HG03558 (cell line): ENCODE results near the gene DOP1B.
A peak's percentile ranks its signal among the peaks of the same experiment; 100 is the strongest.
"Not testable (repeated sequence)": the region's sequence is repeated elsewhere in the genome, so short reads cannot be mapped to it uniquely, and the experiment has no call there.

Experiments
- ATAC-seq: cut with Tn5 transposase; IDR thresholded peaks from one replicate; pipeline ENCODE4 v1.9.1; 2021; ENCODE audit warnings: moderate number of reproducible peaks; ENCODE audit not compliant: unreplicated experiment; ENCODE audit errors: extremely low read depth

The DOP1B gene

DNA sequence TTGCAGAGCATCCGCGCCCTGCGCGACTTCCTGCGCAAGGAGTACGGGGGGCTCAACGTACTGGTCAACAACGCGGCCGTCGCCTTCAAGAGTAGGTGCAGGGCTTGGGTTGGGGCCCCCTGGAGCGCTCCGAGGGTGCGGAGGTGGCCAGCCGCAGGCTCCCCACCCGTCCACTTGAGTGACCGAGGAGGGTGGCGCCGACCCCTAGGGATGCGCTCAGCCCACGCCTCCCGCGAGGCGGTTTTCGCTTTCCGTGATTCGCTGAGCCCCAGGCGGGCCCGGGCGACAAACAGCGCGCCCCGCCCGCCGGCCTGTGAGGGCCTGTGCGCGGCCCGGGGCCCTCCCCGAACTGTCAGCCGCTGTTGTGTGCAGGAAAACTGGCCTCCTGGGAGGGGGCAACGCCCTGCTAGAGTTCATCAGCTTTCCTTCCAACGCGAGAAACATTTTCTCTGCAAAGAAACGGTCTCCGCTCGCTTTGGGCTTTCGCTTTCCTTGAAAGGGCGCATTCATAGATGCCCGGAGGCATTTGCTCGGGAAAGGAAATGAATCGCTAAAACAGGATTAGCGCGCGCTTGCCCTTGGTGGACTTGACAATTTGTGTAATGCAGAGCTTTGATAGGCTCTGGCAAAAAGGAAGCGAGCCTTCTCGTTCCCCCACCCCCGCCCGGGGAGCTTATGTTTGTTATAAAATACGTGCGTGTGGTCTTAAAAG is 21.1 kb upstream of the DOP1B start:
- no peak for ATAC-seq

DNA sequence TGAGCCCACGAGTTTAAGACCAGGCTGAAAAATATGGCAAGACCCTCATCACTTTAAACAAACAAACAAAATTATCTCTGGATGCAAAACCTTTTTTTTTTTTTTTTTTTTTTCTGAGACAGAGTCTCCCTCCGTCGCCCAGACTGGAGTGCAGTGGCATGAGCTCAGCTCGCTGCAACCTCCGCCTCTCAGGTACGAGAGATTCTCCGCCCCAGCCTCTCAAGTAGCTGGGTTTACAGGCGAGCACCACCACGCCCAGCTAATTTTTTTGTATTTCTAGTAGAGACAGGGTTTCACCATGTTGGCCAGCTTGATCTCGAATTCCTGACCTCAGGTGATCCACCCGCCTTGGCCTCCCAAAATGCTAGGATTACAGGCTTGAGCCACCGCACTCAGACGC is 16.8 kb upstream of the DOP1B start:
- ATAC-seq = not testable (repeated sequence)

DNA sequence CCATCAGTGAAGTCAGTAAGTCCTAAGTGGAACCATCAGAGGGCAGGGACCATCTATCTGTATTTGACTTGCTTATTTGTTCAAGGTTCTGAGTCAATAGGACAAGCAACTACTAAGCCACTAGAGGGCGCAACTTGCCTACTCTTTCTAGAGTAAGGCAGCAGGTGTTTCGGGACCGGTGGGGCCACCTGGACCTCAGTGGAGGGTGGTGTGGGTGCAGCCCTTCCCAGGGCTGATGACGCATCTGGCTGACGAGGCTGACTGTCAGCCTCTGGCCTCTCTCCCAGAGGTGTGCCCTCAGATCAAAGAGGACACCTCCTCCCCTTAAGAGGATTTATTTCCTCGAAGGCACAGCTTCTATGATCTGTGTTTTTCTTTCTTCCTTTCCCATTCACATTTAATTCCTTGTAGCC is 15.1 kb upstream of the DOP1B start:
- ATAC-seq = peak; percentile 80

DNA sequence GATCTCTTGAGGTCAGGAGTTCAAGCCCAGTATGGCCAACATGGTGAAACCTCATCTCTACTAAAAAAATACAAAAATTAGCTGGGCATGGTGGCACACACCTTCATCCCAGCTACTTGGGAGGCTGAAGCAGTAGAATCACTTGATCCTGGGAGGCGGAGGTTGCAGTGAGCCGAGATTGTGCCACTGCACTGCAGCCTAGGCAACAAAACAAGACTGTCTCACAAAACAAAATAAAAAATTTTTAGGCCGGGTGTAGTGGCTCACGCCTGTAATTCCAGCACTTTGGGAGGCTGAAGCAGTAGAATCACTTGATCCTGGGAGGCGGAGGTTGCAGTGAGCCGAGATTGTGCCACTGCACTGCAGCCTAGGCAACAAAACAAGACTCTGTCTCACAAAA is 12.4 kb upstream of the DOP1B start:
- ATAC-seq = not testable (repeated sequence)

DNA sequence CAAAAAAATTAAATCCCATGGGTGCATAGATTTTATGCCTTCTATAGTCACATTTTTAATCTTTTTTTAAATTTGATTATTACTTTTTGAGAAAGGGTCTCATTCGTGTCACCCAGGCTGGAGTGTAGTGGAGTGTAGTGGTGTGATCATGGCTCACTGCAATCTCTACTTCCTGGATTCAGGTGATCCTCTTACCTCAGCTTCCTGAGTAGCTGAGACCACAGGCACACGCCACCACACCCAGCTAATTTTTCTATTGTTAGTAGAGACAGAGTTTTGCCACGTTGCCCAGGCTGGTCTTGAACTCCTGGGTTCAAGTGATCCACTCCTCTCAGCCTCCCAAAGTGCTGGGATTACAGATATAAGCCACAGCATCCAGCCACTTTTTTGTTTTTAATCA is 11.4 kb upstream of the DOP1B start:
- no peak for ATAC-seq

DNA sequence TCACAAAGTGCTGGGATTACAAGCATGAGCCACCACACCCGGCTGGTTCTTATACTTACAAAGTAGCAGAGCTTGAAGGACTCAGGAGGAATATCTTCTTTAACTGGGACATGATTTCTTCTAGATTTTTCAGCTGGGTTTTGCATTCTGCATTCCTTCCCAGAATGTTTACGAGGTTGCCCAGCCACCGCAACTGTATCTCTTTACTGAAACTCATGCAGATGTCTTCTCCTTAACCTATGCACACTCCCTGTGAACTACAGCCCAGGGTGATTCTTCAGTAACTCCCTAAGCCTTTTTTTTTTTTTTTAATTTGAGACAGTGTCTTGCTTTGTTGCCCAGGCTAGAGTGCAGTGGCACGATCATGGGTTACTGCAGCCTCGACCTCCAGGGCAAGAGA is 8.7 kb upstream of the DOP1B start:
- ATAC-seq = no peak

DNA sequence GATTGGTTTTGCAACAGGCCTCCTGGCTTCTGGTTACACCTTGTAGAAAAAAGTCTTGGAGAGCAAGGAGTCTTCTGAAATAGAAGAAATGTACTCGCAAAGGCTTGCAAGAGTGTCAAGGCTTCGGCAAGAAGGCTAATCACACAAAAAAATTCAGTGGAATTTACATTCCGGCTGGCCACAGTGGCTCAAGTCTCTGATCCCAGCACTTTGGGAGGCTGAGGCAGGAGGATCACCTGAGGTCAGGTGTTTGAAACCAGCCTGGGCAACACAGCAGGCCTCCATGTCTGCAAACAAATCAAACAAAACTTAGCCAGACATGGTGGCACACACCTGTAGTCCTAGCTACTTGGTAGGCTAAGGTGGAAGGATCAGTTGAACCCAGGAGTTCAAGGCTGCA is 7.7 kb upstream of the DOP1B start:
- ATAC-seq = no peak

DNA sequence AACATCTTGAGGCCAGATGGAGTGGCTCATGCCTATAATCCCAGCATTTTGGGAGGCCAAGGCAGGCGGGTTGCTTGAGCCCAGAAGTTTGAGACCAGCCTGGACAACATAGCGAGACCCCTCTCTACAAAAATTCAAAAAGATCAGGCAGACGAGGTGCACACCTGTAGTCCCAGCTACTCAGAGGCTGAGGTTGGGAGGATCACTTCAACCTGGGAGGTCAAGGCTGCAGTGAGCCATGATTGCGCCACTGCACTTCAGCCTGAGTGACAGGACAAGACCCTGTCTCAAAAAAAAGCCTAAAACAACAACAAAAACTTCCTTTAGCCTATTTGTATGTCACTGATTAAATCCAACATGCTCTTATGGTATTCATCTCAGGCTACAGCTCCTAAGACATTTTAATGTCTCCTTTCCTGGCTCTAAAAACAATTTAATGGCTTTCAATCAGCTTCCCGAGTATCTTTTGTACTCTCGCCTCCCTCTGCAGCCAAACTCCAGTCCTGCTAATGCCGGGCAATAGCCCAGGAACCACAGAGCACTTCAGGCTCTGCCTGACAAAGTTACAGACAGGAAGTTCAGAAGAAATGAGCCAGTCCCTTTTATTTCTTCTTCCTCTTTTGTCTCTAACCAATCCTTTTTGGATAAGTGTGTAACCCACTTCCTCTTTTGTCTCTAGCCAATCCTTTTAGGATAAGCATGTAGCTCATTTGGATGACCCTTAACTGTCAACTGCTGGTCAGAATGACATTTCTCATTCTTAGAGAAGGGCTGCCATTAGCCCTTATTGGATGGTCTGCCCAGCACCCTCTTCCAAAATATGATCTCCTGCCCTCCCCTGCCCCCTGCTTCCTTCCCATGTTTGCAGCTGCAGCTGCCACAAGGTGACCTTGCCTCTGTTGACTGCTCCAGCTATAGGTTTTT is 6.6 kb upstream of the DOP1B start:
- peak; percentile 52 for ATAC-seq

DNA sequence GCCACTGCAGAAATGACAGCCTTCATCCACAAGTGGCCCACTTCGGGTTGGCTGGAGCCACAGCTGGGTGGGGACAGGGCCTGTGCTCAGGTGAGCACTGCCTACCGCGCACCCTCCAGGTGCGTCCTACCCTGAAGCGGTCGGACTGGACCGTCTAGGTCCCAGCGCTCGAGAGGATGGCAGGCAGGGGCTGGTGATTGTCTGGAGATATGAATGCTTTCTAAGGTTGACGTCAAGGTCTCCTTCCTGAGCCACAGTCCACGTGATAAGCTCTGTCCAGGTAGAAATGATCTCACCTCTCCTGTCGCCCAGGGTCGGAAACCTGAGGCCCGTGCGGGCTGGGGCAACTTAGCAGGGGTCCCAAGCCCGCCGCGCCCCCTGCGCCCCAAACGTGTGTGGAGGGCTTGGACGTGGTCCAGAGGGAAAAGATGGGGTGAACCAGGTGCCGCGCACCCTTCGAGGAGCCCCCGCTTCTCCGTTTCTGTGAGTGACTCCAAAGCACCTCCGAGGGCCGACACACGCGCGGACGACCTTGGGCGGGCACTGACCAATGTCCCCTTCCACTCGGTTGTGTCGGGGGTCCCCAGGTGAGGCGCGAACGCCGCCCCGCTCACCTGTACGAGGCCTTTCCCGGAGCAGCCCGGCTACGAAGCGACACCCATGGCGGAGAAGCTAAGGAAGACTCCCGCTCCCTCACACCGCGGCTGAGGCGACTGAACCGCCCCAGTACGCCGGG is 853 bp upstream of the DOP1B start:
- ATAC-seq = no peak

DNA sequence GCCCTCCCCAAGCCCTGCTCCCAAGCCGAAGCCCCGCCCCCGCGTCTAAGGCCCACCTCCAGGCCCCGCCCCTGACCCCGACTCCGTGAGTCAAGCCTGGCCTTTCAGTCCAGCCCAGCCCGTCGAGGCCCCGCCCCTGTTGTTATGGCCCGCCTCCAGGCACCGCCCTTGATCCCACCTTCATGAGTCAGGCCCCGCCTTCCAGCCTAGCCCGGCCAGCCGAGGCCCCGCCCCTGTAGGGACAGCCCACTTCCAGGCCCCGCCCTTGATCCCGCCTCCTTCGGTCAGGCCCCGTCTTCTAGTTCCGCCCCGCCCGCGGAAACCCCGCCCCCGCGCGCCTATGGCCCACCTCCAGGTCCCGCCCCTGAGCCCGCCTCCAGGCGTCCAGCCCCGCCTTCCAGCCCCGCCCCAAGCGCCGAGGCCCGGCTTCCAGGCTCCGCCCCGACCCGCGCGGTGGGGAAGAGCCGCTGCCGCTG is 247 bp upstream of the DOP1B start:
- ATAC-seq = peak; percentile 63

DNA sequence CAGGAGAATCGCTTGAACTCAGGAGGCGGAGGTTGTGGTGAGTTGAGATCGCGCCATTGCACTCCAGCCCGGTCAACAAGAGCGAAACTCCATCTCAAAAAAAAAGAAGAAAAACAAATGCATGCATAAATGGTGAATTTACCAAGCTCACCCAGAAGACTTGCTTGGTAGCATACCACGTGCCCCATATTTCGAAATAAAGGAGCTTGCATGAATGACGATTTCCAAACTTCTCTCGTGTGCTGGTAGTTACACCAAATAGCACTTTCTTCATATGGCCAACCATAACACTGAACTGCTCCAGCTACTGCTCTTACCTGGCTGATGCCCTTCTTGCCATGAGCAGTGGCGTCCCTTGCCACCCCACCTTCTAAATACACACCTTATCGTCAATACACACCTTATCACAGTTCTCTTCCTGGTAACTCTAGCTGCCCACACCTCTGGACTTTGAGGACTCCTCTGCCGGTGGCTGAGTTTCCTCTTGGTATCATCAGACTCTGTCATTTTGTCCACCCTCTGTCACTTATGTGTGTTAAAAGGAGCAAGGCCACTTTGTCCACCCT is 2.8 kb downstream of the DOP1B start:
- ATAC-seq = no peak

DNA sequence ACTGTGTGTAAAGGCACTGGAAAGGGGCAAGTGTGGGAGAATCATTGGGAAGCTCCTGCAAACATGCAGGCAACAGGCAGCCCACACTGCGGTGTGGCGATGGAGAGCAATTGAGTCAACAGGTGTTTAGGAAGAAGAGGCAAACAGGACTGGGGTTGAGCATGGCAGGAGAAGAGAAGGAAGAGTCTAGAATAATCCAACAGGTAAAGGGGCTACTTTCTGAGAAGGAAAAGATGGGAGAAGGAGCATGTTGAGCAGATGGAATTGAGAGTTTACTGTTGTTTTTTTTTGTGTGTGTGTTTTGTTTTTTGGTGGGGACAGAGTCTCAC is 4.2 kb downstream of the DOP1B start:
- no peak for ATAC-seq

DNA sequence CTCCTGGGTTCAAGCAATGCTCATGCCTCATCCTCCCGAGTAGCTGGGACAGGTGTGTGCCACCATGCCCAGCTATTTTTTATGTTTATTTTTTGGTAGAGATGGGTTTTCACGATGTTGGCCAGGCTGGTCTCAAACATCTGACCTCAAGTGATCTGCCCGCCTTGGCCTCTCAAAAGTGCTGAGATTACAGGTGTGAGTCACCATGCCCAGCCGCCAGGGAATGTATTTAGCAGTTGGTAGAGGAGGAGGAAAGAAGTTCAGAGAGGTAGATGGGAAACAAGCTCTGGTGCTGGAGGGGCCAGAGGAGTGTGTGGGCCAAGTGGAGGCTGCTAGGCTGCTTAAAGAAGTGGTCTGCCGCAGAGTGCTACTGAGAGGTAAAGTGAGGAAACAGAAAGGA is 6.0 kb downstream of the DOP1B start:
- ATAC-seq = no peak

DNA sequence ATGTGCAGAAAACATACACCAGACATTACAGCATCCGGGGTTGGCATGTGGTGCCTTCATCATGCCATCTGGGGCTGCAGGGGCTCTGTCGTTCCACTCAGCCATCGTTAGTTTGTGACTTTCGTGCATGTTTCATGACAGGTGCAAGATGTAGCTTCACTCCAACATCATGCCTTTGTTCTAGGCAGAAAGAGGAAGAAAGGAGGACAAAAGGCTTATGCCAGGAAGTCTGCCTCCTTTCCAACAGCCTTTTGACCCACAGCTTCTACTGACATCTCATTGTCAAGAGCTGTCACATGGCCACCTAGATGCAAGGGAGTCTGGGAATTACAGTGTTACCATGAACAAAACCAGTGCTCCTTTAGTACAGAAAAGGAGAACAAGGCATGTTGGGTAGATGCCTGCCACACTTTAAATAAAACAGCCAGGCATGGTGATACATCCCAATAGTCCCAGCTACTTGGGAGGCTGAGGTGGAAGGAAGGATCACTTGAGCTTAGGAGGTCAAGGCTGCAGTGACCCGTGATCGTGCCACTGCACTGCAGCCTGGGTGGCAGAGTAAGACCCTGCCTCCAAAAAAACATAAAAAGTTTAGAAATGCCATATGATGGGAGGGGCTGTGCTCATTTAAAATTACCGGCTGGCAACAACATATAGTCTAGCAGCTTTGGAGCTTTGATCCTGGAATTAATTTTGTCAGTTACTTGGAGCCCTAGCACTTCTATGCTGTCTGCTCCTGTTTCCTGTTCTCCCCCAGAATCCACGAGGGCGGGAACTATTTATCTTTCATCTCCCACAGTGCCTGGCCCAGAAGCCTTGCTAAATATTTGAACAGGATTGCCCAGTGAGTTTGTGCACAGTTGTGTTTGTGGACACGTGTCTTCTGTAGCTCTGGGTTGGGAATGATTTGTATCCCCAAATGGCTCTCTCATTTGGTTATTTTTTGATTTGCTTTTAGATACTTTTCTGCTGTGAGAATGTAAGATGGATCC is 7.4 kb downstream of the DOP1B start:
- no peak for ATAC-seq

DNA sequence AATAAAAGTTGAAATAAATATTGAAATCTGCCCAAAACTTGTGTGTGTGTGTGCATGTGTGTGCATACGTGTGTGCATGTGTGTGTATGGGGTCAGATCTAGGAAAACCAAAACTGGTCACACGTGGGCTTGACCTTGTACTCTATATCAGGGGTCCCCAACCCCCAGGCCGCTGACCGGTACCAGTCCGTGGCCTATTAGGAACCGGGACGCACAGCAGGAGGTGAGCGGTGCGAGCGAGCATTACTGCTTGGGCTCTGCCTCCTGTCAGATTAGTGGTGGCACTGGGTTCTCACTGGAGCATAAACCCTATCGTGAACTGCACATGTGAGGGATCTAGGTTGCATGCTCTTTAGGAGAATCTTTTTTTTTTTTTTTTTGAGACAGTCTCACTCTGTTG is 8.7 kb downstream of the DOP1B start:
- ATAC-seq = no peak

DNA sequence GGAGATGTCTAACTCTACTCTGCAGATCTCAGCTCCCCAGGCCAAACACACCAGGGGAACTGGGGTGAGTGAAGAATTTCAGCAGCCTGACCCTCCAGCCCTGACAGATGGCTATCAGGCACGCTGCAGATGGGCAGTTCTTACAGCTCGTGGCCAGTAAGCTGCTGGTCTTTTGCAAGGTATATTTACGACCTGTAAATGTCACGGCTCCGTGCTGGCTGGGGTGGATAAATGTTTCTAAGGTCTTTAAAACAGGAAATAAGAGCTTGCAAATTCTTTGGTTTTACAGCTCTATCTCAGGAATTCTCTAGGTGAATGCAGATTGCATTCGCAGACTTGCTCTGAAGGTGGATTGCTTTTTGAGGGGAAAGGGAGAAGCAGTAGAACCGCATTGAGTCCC is 10.1 kb downstream of the DOP1B start:
- no peak for ATAC-seq

DNA sequence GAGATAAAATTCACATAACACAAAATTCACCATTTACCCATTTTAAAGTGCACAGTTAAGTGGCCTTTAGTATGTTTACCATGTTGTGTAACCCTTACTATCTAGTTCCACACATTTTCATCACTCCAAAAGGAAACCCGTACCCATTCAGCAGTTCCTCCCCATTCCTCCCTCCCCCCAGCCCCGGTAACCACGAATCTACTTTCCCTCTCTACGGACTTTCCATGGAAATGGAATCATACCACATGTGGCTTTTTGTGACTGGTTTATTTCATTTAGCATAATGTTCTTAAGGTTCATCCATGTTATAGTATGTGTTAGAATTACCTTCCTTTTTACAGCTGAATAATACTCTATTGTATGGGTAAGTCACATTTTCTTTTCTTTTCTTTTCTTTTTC is 10.9 kb downstream of the DOP1B start:
- ATAC-seq = no peak

DNA sequence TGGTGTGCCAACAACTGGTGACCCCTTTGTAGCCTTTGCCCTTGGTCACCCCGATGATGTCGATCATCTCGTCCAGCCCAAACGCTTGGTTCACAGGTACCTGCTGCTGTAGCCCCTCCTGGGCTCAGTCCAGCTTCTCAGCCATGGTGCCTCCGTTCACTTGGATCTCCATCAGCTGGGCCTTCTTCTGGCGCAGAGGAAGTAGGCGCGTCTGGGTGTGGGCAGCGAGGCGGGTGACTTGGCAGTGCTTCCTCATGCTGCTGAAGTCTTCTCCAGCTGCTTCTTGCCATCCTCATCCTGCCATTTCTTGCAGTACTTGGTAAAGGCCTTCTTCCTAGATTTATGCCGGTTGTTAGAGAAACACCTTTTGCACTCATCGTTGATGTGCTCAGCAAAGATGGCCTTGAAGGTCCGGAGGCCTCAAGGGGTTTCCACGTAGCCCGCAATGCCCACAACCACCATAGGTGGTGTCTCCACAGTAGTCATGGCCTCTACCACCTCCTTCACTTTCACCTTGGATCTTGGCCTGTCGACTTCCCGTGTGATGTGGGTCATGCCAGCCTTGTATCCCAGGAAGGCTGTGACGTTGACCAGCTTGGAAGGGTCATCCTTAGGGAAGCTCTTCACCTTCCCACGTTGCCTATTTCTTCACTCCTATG is 13.0 kb downstream of the DOP1B start:
- ATAC-seq = no peak

DNA sequence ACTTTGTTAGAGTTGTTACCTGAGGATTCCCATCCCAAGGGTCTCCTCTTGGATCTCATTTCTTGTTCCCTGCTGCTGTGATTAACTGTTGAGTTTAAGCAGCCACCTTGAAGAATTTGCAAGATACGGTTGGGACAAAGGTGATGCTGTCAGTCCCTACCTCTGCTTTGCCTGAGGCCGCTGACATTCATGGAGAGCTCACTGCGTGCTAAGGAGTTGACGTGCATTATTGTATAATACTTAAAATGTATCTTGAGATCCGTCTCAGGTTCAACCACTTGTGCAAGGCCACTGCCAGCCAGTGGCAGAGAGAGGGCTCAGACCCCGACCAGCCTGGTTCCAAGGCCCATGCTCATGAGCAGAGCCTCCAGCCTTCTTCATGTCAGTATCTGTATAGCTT is 14.2 kb downstream of the DOP1B start:
- ATAC-seq = no peak
